HG03565 (cell line): Measurements from ENCODE around the gene STXBP4.

Source experiments
- ATAC-seq: cut with Tn5 transposase; IDR thresholded peaks from one replicate; pipeline ENCODE4 v1.9.1; 2021; ENCODE audit warnings: mild to moderate bottlenecking, moderate library complexity; ENCODE audit not compliant: unreplicated experiment

STXBP4 gene

DNA sequence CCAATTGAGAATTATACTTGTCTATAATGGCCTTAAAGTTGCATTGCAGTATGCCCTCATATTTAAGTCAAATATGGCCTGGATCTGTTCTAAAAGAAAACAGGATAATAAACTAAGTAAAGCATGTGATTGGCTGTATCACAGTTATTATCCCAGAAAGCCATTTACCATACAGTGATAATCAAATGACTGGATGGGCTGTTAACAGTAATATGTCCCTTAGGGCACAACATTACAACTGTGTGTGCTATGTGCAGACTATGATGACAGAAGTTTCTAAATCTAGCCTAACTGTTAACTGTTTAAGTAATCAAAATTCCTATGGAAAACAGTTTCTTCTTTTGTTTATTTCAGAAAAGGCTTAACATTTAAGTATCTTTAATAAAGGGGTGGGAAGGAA is 145.7 kb downstream of the STXBP4 start:
- no peak for ATAC-seq

- ATAC-seq: no peak
Measured at GRCh38 chr17:55116440-55116914, 147.9 kb downstream of the STXBP4 start.

GRCh38 chr17:55117164-55117563 is 148.6 kb downstream of the STXBP4 start:
- ATAC-seq: no peak

DNA sequence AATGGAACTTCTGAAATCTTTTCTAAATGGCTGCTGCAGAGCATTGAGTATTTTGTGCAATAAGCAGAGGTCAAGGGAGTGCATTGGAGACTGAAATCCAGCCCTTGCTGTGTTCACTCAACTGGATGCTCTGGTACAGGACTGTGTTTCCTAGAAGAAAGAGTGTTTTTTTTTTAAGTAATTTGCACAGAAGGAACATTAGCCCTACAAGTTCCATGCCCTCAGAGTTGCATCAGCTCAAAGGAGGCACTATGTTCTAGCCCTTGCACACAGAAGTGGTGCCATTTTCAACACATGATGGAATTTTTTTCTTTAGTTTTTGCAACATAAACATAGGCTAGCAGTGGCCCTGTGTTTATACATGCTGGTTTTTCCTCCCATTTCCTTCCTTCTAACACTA is 152.1 kb downstream of the STXBP4 start:
- no peak for ATAC-seq

- ATAC-seq: no peak
Measured at GRCh38 chr17:55121268-55121667, 152.7 kb downstream of the STXBP4 start.

- ATAC-seq: no peak
Measured at GRCh38 chr17:55122114-55122513, 153.5 kb downstream of the STXBP4 start.

DNA sequence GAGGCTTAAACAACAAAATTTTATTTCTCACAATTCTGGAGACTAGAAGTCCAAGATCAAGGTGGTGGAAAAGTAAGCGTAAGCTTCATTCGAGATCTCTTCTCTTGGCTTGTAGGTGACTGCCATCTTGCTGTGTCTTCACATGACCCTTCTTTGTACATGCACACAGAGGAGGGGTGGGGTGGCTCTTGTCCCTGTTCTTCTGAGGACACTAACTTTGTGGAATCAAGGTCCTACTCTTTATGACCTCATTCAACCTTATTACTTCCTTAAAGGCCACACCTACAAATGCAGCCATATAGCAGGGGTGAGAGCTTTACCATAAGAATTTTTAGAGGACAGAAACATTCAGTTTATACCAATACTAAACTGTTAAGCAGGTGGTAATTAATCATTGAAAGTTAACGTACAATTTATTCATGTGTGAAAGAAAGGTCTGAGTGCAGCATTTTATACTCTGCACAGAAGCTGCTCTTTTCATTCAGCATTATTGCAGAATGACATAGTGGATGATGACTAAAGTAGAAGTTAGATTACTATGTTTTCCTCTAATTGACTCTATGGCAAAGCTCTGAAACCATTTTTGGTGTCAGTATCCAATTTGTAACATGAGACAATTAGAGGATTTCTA is 156.3 kb downstream of the STXBP4 start:
- no peak for ATAC-seq

GRCh38 chr17:55133583-55133982 is 165.0 kb downstream of the STXBP4 start:
- ATAC-seq: no peak

- no peak for ATAC-seq
Measured at GRCh38 chr17:55134486-55135157, 166.1 kb downstream of the STXBP4 start.

DNA sequence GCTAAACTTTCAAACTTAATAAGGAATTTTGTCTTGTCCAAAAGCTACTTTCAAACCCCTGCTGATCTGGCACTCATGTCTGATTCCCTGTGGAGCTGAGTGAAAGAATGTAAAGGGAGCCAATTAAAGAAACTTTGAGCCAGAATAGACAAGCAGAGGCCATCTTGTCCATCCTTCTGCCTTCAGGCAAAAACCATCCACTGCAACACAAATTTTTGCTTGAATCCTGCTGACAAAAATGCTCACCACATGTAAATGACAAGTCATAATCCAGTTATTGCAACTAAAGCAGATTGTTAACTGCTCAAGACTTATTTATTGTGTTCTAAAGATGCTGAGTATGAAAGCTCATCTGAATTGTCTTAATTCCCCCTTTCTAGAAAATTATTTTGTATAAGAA is 172.2 kb downstream of the STXBP4 start:
- no peak for ATAC-seq

GRCh38 chr17:55144518-55144917 is 176.0 kb downstream of the STXBP4 start:
- no peak for ATAC-seq

- ATAC-seq: no peak
Measured at GRCh38 chr17:55149485-55149884, 180.9 kb downstream of the STXBP4 start.

- no peak for ATAC-seq
Measured at GRCh38 chr17:55152236-55152635, 183.7 kb downstream of the STXBP4 start.

GRCh38 chr17:55154101-55154500 is 185.5 kb downstream of the STXBP4 start:
- ATAC-seq: no peak

- ATAC-seq: no peak
Measured at GRCh38 chr17:55155856-55156560, 187.4 kb downstream of the STXBP4 start.

GRCh38 chr17:55157165-55157564 is 188.6 kb downstream of the STXBP4 start:
- ATAC-seq: no peak

GRCh38 chr17:55158439-55158838 is 189.9 kb downstream of the STXBP4 start:
- no peak for ATAC-seq

DNA sequence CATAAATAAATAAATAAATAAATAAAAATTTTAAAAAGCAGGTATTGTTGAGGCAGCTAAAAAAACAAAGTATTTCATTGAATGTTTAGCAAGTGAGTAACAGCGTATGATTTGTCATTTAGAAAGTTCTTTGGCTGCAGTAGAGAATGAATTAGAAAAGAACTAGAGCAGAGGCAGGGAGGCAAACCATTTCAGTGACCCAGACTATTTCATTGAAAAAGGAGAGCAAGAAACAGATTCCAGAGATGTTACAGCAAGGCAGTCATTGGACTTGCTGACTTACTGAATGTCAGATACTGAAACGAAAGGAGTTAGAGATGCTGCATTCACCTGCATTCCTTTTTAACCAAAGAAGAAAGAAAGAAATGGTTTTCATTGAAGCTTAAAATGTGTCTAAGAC is 190.7 kb downstream of the STXBP4 start:
- no peak for ATAC-seq

DNA sequence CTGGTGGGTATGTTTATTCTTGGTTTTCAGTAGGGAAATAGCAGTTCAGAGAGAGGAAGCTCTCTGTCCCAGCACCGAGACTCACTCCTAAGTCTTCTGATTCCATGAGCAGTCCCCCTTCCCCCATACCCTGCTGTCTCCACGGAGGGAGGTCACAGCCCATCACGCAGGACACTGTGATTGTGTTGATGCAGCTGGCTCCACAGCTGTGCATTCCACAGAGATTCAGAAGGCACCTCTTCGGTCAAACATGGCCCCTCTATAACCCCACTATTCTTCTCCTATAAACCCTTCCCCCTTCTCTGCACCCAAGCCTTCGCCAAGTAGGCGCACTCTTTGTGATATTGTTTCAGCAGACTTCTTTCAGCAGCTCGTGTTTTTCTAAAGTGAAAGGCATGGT is 191.9 kb downstream of the STXBP4 start:
- ATAC-seq: no peak

DNA sequence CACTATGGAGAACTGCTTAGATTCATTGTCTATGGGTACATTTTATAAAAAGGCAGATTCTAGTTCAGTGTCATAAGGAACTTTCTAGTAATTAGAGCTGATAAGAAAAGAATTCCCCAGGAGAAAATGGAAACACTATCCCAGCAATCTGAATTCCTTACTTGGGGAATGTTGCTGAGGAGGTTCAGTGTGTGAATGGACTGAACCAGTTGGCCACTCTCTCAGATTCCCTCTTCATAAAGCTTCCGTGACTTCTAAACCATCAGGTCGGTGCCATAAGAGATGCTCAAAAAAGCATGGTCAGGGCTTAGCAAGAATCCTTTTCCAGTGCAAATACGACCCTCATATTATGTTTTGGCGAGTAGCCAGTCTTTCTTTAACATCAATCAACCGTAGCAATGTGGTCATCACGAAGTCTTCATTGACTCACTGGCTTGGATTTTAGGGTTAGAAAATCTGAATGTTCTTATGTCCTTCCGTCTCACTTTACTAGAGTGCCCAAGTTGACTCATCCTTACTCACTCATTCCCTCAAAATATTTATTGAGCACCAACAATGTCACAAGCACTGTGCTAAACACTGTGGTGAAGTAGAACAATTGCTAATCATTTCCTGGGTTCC is 193.5 kb downstream of the STXBP4 start:
- ATAC-seq: no peak

DNA sequence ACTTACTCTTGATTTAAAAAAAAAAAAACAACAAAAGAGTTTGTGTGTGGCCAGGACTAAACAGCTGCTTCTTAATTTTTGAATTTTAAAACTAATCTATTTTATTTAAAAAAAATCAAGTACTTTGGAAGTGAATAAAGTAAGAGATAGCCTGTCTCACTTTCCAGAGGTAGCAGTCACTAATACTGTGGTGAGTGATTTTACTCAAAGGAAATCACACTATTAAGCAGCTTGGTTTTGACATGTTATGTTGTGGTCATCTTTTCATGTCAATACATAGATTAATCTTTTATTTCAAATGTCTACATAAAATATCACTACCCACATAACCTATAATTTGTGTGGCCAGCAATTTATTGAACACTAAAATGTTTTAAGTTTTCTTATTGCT is 194.0 kb downstream of the STXBP4 start:
- no peak for ATAC-seq

DNA sequence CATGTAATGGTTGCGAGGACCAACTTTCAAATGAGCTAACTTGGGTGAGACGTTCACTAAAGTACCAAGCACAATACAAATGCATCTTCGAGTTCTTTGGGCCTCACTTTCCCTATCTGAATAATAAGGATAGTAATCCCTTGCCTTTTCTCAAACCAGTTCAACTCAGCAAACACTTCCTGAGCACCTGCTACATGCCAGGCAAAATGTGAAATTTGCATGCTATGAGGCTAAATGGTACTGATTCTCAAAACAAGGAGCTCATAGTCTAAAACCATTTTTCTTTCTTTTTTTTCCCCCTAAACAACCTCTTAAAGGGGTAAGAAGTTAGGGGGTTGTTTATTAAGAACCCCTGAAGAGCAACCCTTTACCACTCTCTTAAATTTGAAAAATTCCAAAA is 194.8 kb downstream of the STXBP4 start:
- ATAC-seq: no peak
